Measurements from ENCODE around the gene FGF12.

FGF12 gene

DNA sequence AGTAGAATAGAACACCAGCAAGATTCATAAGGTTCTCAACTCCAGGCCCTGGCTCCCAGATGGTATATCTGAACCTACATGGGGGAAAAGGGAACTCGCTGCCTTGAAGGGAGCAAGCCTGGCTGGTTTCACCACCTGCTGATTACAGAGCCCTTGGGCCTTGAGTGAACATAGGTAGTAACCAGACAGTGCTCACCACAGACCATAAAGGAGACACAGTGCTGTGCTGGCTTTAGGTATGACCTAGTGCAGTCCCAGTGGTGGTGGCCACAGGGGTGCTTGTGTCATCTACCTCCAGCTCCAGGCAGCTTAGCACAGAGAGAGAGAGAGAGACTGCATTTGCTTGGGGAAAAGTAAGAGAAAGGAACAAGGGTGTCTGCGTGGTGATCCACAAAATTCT is 409.8 kb downstream of the FGF12 start:
- DNase-seq: no peak

DNA sequence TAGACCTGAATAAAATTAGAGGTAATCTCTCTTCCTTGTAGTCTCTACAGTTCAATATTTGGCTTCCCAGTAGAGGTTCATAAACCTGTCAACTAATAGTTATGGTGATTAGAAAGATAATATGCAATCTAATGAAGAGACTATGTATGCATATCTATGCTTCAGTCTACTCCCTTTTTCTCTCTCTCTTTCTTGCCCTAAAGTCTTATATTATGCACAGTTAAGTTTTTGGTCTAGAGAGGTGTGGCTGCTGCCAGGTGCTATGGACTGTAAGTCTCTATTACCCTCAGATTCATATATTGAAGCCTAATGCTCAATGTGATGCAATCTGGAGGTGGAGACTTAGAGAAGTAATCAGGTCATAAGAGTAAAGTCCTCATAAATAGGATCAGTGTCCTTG is 413.7 kb downstream of the FGF12 start:
- no peak for DNase-seq

DNA sequence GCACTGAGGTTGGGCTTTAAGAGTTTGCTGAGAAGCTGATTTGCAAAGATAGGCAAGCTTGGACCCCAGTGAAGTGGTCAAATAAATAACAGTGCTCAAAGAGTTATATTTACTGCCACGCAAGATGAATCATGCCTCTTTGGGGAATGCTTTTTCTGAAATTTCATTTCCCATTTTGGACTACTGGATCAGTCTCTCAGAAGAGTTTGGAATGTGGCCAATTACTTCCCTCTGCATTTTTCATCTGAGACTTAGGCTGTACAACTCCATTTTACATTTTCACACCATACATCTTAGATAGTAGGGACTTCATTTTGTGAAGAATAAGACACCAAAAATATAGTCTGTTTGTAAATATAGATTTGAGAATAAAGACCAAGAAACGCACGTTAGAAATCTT is 419.7 kb downstream of the FGF12 start:
- no peak for DNase-seq

DNA sequence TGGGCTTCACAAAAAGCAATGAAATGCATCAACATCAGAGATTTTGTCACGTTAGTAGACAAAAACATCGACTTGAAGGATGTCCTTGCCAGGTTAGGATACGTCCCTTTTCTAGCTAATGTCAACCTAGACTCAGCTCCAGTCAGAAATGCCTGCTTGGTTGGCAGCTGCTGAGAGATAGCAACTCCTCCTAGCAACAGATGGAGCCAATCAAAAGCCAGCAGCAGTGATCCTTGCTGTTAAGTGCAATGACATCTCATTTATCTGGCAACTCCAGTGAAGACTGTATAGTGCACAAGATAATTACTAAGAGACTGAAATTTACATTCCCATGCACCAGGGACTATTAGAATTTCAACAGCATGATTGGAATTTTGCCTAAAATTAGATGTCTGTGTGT is 424.1 kb downstream of the FGF12 start:
- no peak for DNase-seq

DNA sequence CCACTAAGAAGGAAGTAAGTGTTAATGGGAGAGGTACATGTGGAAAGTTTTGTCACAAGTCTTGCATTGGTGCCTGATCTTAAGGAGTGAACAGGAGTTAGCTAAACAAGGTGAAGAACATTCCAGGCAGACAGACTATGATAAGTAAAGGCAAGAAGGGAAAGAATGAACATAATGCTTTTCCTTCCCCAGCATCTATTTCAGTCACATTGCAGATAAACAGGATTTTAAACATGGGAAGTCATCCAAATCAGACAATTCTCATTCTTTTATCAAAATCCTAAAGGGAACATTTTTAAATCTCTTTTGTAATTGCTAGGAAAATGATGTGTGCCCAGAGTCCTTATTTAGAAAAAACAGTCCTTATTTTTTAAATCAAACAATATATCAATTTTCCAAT is 424.6 kb downstream of the FGF12 start:
- no peak for DNase-seq

DNA sequence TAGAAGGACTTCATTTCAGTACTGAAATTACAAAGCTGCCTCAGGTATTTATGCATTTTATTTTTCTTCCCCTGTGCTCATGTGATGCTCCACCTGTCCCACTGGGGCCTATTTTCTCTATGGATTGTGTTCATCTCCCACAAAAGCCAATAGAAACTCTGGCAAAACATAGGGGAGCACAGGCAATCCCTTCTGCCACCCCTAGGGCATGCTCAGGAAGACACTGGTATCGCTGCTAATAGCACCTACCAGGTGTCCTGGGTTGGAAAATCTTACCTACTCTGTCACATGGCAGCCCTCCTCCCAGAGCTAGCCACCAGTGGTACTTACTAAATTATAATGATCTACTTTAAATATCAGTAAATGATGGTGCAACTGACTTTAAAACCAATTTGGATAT is 427.4 kb downstream of the FGF12 start:
- DNase-seq: no peak

DNA sequence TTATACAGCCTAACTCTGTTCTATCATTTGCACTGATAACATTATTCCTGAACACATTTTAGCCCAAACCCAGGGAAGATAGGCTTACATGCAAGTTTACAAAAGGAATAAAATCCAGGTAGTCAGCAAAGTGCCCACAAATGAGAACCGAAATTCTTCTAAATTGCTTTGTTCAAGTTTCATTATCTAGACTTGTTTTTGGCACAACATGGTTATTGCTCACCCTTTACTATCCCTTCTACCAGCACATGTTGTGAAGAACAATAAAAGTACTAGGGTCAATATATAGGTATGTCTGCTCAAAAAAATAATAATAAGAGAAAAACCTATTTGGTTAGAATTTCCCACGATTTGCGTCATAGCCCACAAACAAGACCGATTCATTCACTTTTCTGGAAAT is 430.5 kb downstream of the FGF12 start:
- no peak for DNase-seq

DNA sequence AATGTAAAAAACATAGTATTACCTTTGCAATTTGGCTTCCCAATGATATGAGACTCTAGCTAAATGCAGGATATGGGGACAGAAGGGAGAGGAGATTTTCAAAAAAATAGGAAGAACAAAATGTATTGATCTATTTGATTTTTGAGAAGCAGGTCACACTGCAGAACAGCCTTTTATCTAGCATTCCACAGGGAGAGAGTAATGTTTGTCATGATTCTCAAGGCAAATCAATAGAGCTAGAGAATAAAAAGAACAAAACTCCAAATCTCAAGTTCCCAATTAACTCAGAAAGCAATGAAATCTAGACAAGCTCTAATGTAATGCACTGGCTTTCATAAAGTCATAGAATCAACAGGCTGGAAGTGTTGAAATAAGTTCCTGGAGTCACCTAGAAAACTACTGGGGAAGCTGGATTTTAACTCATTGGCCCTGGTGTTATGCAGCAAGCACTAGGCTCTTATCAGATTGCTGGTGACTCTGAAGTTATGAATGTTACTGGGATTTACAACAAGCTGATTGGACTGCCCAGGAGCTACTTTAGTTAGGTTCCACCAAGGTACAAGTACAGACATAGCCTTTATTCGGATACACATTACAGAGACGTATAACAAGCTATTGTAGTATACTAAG is 442.8 kb downstream of the FGF12 start:
- no peak for DNase-seq

DNA sequence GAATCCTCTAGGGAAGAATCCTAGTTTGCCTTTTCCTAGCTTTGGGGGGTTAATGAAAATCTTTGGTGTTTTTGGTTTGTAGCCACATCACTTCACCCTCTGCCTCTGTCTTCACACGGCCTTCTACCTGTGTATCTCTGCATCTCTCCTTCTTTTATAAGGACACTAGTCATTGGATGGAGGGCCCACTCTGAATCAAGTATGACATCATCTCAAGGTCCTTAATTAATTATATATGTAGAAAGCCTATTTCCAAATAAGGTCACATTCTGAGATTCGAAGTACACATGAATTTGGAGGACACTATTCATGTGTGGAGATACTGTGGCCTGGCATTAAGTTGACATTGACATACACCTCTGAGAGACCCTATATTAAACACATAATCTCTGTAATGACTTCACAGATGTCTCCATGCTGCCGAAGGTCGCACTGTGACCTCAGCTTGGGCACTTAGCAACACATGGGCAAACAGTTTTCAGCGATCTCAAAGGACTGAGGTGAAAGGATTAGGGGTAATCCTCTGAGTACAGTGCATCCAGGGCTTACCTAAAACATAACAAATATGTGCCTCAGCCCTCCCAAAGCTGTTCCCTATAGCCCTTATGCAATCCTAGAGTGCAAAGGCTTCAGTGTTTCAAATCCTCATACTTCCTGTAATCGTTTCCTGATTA is 446.0 kb downstream of the FGF12 start:
- DNase-seq: no peak

DNA sequence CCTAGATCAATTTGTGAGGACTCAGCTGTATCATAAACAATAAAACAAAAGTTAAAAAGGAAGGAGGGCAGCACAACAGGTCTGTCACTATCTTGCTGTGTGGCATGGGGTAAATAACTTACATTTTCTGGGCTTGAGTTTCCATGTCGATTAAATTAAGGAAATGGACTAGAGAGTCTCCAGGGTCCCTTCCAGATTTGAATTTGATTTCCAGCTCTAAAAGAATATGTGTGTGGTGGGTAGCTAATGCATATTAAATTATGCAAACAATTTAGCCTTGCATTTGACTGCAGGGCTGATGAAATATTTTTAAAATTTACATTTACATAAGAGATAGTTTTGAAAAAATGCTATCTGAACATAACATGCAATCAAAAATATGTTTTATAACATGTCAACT is 447.7 kb downstream of the FGF12 start:
- DNase-seq: no peak

DNA sequence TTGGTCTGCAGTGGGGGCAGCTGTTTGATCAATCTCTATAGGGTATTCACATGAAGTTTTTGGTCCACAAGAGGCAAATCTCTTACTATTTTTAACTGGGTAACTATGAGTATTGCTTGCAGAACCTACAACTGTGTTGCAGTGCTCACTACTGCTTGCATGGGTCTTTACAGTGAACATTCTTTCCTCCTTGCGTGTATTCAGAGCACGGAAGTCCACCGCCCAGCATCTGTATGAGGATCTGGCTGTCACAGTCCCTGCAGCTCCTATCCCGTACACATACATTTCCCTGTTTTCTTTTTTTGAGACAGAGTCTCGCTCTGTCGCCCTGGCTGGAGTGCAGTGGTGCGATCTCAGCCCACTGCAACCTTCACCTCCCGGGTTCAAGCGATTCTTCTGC is 449.9 kb downstream of the FGF12 start:
- DNase-seq: no peak

DNA sequence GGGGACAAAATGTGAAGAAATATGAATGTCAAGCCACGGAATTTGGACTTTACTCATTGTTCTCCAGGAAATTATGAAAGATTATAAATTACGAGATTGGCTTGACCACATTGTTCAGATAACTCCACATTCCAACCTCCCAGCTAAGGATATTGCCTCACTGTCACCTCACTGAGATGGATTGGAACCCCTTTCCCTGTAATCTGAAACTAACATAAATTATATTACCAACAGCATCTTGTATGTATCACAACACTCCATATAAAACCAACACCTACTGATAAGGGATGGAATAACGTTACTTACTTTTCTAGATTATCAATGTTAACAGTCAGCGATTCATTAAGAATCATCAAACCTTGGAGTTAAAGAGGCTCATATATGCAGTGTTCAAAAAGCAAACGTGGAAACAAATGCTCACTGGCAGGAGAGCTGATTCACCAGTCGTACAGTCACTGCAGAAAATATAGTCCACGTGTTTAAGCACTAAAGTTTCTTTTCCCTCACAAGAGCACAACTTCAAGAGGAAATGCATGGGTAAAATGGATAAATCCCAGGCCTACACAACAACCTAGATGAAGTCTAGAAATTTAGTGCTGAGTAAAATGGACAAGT is 451.5 kb downstream of the FGF12 start:
- DNase-seq: no peak

DNA sequence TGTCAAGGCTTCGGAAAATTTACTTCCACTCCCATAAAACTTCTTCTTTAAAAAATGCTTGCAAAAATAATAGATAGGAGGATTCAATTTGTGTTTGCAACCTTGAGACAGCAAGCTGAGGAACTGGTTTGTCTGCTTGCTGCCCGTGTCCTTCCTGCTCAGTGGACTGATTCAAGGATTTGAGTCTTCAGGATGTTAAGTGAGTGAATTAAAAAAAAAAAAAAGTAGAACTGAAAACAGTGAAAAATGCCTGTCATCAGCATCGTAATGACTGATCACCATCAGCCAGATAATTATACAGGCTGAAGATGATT is 453.7 kb downstream of the FGF12 start:
- DNase-seq: no peak

DNA sequence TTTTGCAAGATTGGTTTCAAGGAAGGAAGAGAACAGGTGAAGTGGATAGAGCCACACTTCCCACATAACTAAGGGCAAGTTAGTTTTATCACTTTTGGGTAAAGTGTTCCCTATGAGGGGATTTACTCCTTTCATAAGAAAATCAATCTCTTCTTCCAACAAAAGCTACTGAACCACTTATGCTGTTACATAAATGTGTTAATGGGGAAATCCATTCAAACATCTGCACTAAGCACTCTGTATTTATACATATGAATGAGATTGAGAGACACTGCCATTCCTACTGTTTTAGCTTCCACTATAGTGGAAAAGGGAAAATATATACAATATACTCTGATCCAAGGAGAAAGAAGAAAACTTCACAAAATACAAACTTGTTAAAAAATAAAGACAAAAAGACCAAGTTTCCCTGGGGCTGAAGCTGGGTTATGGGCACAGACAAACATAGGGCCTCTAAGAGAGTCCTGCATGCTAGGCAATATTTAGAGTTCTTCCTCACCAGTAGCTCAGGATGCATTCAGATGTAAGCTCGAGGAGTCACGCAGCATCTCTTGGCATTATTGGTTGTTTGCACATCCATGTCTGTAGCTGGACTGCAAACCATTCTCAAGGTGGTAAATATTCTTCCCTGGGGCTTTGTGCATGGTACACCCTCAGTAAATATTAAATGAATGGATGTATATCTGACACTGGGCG is 454.2 kb downstream of the FGF12 start:
- no peak for DNase-seq

DNA sequence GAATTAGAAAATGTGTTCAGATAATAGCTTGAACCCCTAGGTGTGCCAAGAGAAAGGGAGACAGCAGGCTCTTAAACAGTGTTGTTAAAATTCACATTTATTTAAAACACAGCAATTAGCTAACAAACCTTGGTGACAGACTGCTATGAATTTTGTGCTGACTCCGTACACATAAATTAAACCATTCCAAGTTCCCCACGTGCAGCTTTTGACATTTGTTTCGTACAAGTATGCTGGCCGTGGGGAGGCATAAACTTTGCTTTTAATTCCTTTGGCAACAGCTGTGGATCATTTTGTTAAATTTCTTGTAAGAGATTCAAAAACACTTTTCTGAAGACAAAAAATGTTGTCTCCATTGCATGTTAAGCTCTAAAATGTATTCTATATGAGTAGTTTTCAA is 465.3 kb downstream of the FGF12 start:
- no peak for DNase-seq

DNA sequence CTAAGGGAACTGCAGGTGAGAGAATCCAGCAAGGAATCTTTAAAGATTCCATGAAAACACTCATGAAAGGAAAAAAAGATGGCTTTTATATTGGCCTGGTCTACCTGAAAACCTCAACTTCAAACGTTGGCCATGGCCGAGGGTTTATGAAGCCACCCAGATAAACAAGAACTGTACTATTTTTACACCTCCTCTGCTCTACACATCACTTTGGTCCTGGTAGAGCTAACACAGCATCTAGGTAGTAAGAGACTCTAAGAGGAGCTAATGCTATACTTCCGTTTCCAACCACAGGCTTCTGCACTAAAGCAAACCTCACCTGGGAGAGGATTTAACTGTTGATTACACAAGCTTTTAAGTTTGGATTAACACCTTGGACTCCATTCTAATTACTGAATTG is 466.2 kb downstream of the FGF12 start:
- DNase-seq: no peak

DNA sequence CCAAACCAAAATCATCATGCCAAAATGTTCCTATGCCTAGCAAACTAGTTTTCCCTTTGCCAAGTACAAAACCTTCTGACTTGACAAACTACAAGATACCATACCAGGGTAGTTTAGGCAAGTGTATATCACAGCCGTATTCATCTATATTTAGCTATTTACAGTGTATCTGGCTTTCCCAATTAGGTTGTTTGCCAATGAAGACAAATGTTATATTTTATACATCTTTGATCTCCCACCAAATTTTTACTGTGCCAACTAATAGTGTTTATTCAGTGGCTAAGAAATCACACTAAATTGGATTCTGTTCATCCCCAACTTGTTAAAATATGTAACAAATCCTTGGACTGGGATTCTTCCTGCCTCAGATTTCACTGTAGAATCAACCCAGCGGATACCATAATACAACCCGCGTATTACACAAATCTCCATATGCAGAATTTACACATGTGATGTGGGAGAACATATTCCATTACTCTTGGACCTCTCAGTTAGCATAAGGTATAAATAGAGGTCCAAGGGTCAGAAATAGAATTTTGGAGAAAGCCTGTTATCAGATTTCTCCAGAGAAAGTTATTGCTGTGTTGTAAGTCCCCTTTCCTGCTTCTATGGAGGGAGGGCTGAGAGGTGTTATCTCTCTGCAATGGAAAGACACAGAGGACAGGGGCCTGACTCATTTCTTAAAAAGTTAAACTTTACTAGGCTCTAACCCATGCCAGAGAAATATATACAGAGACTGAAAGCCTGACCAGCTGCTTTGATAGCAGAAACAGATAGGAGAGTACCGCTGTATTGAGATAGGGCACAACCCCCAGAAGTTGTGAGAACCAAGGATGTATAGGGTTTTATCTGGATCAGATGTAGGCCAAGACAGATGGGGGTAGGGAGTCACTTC is 467.0 kb downstream of the FGF12 start:
- no peak for DNase-seq

DNA sequence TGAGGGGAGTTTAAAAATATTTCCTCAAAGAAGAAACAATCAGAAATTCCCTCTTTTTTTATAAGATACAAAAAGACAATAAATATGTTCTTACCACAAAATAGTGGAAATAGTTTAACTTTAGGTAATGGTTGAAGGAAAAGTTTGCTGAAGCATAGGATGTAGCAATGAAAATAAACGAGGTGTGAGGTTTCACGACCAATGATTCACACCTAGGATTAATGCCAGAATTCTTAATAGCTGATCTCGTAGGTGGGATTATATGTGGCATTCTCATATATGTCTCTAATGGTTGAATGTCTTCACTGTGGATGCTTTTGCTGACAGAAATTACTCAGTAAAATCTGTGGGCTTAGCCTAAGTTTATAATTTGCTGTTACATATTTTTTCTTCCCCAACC is 467.7 kb downstream of the FGF12 start:
- DNase-seq: no peak

DNA sequence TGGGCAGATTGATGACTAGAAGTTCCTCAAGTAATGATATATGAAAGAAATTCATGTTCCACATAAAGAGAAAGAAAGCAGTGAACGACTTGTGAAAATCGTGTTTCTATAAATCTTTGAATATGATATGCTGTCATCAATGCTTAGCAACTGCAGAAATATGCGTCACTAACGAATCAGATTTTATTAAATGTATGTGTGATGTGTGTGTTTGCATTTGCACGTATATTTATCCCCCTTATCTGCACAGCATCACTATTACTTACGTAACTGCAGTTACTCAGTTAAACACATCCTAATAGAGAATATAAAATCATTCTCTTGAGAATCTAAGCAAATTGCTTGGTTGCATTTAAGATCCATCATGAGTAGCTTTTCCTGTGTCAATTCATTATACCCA is 468.6 kb downstream of the FGF12 start:
- DNase-seq: no peak

DNA sequence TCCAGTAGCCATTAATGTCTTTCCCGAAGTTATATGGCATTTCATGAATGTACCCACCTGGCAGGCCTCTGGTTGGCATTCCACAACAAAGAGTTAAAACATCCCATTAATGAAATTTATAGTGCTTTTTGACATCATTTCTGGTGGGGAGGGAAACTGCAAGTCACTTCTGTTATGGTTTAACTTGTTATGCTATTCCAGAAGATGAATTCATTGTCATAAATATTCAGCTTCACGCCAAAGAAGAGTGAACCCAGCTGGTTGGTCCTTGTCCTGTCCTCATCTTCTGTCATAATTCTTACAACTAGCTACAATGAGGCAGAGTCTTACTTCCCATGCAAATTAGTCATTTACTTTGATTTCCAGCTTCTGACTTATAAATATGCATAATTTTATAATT is 471.5 kb downstream of the FGF12 start:
- no peak for DNase-seq

DNA sequence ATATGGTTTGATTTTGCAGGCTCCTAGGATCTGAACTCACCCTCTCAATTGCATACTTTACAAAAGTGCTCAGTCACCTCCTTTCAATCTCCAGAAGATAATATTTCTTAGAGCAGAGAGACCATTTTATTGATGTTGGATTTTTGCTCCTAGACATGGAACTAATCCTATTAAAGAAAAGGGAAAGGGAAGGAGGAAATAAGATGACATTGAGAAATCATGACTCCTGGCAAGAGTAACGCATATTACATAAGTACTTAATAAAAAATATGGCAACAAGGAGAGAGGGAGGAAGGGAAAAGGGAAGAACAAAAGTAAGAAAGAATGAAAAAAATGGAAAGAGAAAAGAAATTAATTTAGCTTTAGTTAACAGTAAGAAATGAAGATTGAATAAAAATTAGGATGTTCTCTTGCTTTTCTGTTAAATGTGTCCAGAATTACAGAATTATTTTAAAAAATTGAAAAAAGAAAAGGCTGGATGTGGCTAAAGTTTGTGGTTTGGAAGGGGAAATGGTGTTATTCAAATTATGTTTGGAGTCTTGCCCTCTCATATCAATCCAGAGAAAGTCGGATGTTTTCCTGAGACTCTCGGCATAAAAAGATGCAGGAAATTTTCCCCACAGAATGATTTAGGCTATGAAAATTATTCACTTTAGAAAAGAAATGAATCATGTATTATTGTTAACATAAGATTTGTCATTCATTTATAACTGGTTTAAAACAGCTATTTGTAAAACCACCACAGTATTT is 474.0 kb downstream of the FGF12 start:
- DNase-seq: no peak

DNA sequence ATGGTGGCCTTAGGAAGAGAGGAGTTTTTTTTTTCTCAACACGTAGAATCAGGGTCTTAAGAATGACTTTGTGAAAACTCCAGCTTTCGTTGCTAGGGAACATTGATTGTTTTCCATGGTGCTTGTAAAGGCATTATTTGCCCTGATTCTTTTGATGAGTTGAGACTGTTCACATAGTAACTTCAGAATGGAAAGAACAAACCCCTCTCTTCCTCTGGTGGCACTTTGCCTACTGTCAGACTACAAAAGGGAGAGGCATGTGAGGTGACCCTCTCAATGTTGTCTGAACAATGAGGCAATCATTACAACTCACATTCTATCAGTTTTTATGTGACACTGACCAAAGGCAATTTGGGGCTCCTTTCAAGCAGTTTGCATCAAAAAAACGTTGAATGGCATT is 477.8 kb downstream of the FGF12 start:
- no peak for DNase-seq

All from activated CD4-positive, alpha-beta T cell treated with anti-CD3 and anti-CD28 coated beads, Interleukin-2, amount 50 U/mL, for 16 hours (primary cell).